H9 (cell line): ENCODE measurements around the gene SLC7A4. TPM values are rescaled to one million over a fixed set of nuclear protein-coding genes. Genes with fewer than 3 reads are reported as not detected.

Experiments used
- DNase-seq: peaks from one replicate; pipeline ENCODE4 v3.0.0-alpha.2; 2017
- H2AFZ ChIP-seq: one replicate; pipeline ENCODE4 v1.6.1; 2013; ENCODE audit warnings: mild to moderate bottlenecking, low read length, control low read depth, moderate library complexity
- H2AK5ac ChIP-seq: 2 replicates; pipeline ENCODE4 v1.6.1; 2013; ENCODE audit warnings: low read length, control low read depth, mixed read lengths; ENCODE audit not compliant: insufficient read length
- H2BK120ac ChIP-seq: one replicate; pipeline ENCODE4 v1.6.1; 2013; ENCODE audit warnings: low read depth, mild to moderate bottlenecking, low read length, control low read depth, inconsistent platforms; ENCODE audit not compliant: poor library complexity, severe bottlenecking
- H2BK12ac ChIP-seq: 2 replicates; pipeline ENCODE4 v1.6.1; 2013; ENCODE audit warnings: low read length, control low read depth, mixed read lengths, low read depth; ENCODE audit not compliant: insufficient read length
- H2BK15ac ChIP-seq: 2 replicates; pipeline ENCODE4 v1.6.1; 2013; ENCODE audit warnings: low read depth, low read length, control low read depth
- H2BK20ac ChIP-seq: one replicate; pipeline ENCODE4 v1.6.1; 2013; ENCODE audit warnings: low read depth, mild to moderate bottlenecking, low read length, control low read depth, inconsistent platforms; ENCODE audit not compliant: poor library complexity, severe bottlenecking
- H2BK5ac ChIP-seq: 2 replicates; pipeline ENCODE4 v1.6.1; 2013; ENCODE audit warnings: low read length, control low read depth, mixed read lengths; ENCODE audit not compliant: insufficient read length
- H3K14ac ChIP-seq: 2 replicates; pipeline ENCODE4 v1.6.1; 2013; ENCODE audit warnings: low read length, control low read depth; ENCODE audit not compliant: insufficient read depth
- H3K18ac ChIP-seq: 2 replicates; pipeline ENCODE4 v1.6.1; 2013; ENCODE audit warnings: low read depth, mild to moderate bottlenecking, mixed read lengths, low read length, control low read depth; ENCODE audit not compliant: insufficient read length
- H3K23ac ChIP-seq: 2 replicates; pipeline ENCODE4 v1.6.1; 2013; ENCODE audit warnings: low read length, control low read depth, mixed read lengths, low read depth; ENCODE audit not compliant: insufficient read length
- H3K23me2 ChIP-seq: 2 replicates; pipeline ENCODE4 v1.6.1; 2013; ENCODE audit warnings: low read depth, mild to moderate bottlenecking, mixed read lengths, low read length, control low read depth; ENCODE audit not compliant: insufficient read length, poor library complexity, severe bottlenecking
- H3K27ac ChIP-seq: 2 replicates; pipeline ENCODE4 v1.5.1; 2013; ENCODE audit warnings: low read length, control low read depth, mixed read lengths, low read depth; ENCODE audit not compliant: insufficient read length
- H3K27me3 ChIP-seq: 2 replicates; pipeline ENCODE4 v1.6.1; 2013; ENCODE audit warnings: low read length, control low read depth, inconsistent platforms; ENCODE audit not compliant: insufficient read depth
- H3K4ac ChIP-seq: 2 replicates; pipeline ENCODE4 v1.6.1; 2013; ENCODE audit warnings: low read depth, mild to moderate bottlenecking, control low read depth, inconsistent platforms, low read length, moderate library complexity
- H3K4me1 ChIP-seq: 2 replicates; pipeline ENCODE4 v1.6.1; 2013; ENCODE audit warnings: low read length, control low read depth, inconsistent platforms; ENCODE audit not compliant: insufficient read depth
- H3K4me2 ChIP-seq: 2 replicates; pipeline ENCODE4 v1.6.1; 2013; ENCODE audit warnings: low read length, control low read depth, mixed read lengths; ENCODE audit not compliant: insufficient read length, insufficient read depth
- H3K56ac ChIP-seq: 2 replicates; pipeline ENCODE4 v1.6.1; 2013; ENCODE audit warnings: low read depth, mild to moderate bottlenecking, mixed read lengths, low read length, control low read depth; ENCODE audit not compliant: insufficient read length
- H3K79me1 ChIP-seq: 2 replicates; pipeline ENCODE4 v1.6.1; 2013; ENCODE audit warnings: low read depth, mild to moderate bottlenecking, moderate library complexity, low read length, control low read depth, inconsistent platforms; ENCODE audit not compliant: insufficient read depth, poor library complexity, severe bottlenecking
- H3K79me2 ChIP-seq: 2 replicates; pipeline ENCODE4 v1.6.1; 2013; ENCODE audit warnings: low read length, control low read depth, inconsistent platforms; ENCODE audit not compliant: insufficient read depth
- H3K9ac ChIP-seq: 2 replicates; pipeline ENCODE4 v1.6.1; 2013; ENCODE audit warnings: low read length, control low read depth, mixed read lengths; ENCODE audit not compliant: insufficient read length; ENCODE audit errors: extremely low read depth
- H3K9me3 ChIP-seq: one replicate; pipeline ENCODE4 v1.6.1; 2013; ENCODE audit warnings: low read depth, low read length, inconsistent platforms; ENCODE audit not compliant: control insufficient read depth
- H3T11ph ChIP-seq: one replicate; pipeline ENCODE4 v1.6.1; 2013; ENCODE audit warnings: mild to moderate bottlenecking, low read length, control low read depth, inconsistent platforms
- H4K20me1 ChIP-seq: one replicate; pipeline ENCODE4 v1.6.1; 2013; ENCODE audit not compliant: control insufficient read depth, insufficient read length, insufficient read depth
- H4K5ac ChIP-seq: 2 replicates; pipeline ENCODE4 v1.6.1; 2013; ENCODE audit warnings: low read depth, mild to moderate bottlenecking, mixed read lengths, low read length, control low read depth; ENCODE audit not compliant: insufficient read length
- H4K8ac ChIP-seq: replicated peaks from 2 replicates; pipeline ENCODE4 v1.6.1; 2013; ENCODE audit warnings: low read length, control low read depth, mixed read lengths, low read depth; ENCODE audit not compliant: insufficient read length
- H4K91ac ChIP-seq: 2 replicates; pipeline ENCODE4 v1.6.1; 2013; ENCODE audit warnings: low read depth, mild to moderate bottlenecking, moderate library complexity, mixed read lengths, low read length, control low read depth; ENCODE audit not compliant: insufficient read length
- H3K27ac Mint-ChIP-seq, 3 experiments: 2 replicates in 2 of 3; 3 replicates in 1 of 3; pipeline ENCODE4 v1.8.0; 2020 to 2021; ENCODE audit warnings: mixed read lengths in 3 of 3, mild to moderate bottlenecking in 1 of 3, moderate library complexity in 1 of 3
- H3K27me3 Mint-ChIP-seq: 2 replicates; pipeline ENCODE4 v1.8.0; 2021; ENCODE audit warnings: low read depth, mild to moderate bottlenecking, moderate library complexity, mixed read lengths
- H3K36me3 Mint-ChIP-seq, 3 experiments: 2 replicates in 2 of 3; 3 replicates in 1 of 3; pipeline ENCODE4 v1.8.0; 2020 to 2021; ENCODE audit warnings: low read depth in 3 of 3, mixed read lengths in 3 of 3; ENCODE audit not compliant: insufficient read depth in 1 of 3
- H3K4me1 Mint-ChIP-seq, 2 experiments: 2 replicates each; pipeline ENCODE4 v1.8.0; 2020; ENCODE audit warnings: mixed read lengths in 2 of 2
- H3K4me3 Mint-ChIP-seq, 2 experiments: 2 replicates in 1 of 2; 3 replicates in 1 of 2; pipeline ENCODE4 v1.8.0; 2020 to 2021; ENCODE audit warnings: mild to moderate bottlenecking in 2 of 2, mixed read lengths in 2 of 2, moderate library complexity in 1 of 2
- H3K9me3 Mint-ChIP-seq, 2 experiments: 2 replicates in 1 of 2; 3 replicates in 1 of 2; pipeline ENCODE4 v1.8.0; 2020; ENCODE audit warnings: mild to moderate bottlenecking in 2 of 2, mixed read lengths in 2 of 2, moderate library complexity in 1 of 2
- WGBS: extraction: QIAGEN DNeasy Blood & Tissue Kit; methylation state at CpG from one replicate; pipeline ENCODE4 v1.1.7; 2013; ENCODE audit warnings: missing lambda C conversion rate, low lambda C conversion rate, mixed read lengths; ENCODE audit not compliant: insufficient read length; ENCODE audit errors: extremely low coverage; 5-methylcytosine and 5-hydroxymethylcytosine counted together
- total RNA-seq: library from RNA; stranded (reverse); gene quantifications from 2 replicates; pipeline ENCODE4 v1.2.1, GENCODE V29; 2021
- TF ChIP-seq, protein P1 (sequence below): fragments of 200-600 bp; sonication (generic); conservative IDR thresholded peaks from 3 replicates; pipeline ENCODE4 v1.8.0; 2021; ENCODE audit warnings: antibody characterized with exemption, mild to moderate bottlenecking

Gene SLC7A4
- total RNA-seq, 1 experiment from 2014 or later: 0.09 TPM

GRCh38 chr22:21077884-21078508 is 45.6 kb upstream of the SLC7A4 start:
- H4K91ac ChIP-seq: no peak overlapping the region
- H2BK12ac ChIP-seq: no peak overlapping the region
- no peak overlapping the region for H2AK5ac ChIP-seq
- no peak overlapping the region for H2BK120ac ChIP-seq
- H3K9me3 Mint-ChIP-seq: no peaks in the 10 kb centered on the region
- no peak overlapping the region for H4K8ac ChIP-seq
- no peak overlapping the region for H3K4ac ChIP-seq
- no peak overlapping the region for H3K18ac ChIP-seq
- no peak overlapping the region for H3K14ac ChIP-seq
- H3T11ph ChIP-seq: no peak overlapping the region
- no peak overlapping the region for H3K23ac ChIP-seq
- H3K9me3 ChIP-seq: no peaks in the 10 kb centered on the region
- H3K79me1 ChIP-seq: no peaks in the 10 kb centered on the region
- H3K4me1 ChIP-seq: no peaks in the 10 kb centered on the region
- H2BK5ac ChIP-seq: no peak overlapping the region
- H2AFZ ChIP-seq: no peak overlapping the region
- H3K27me3 ChIP-seq: no peaks in the 10 kb centered on the region
- no peak overlapping the region for H4K5ac ChIP-seq
- no peak overlapping the region for H3K4me2 ChIP-seq
- no peak overlapping the region for H3K9ac ChIP-seq
- H2BK20ac ChIP-seq: no peak overlapping the region
- no peak overlapping the region for H3K27ac ChIP-seq
- WGBS: no CpG with 5 or more reads among the region's 16 CpGs
- H3K23me2 ChIP-seq: no peaks in the 10 kb centered on the region
- H3K27me3 Mint-ChIP-seq: peaks cover under 1% of the 10 kb centered on the region; the same call in 1 of the 2 replicates
- no peak overlapping the region for H2BK15ac ChIP-seq
- DNase-seq: no peak
- no peaks in the 10 kb centered on the region for H4K20me1 ChIP-seq
- H3K36me3 Mint-ChIP-seq: no peaks in the 10 kb centered on the region; a peak in 2 of 7 replicates
- H3K4me1 Mint-ChIP-seq: no peaks in the 10 kb centered on the region; a peak in 1 of 4 replicates
- no peak overlapping the region for H3K56ac ChIP-seq
- H3K4me3 Mint-ChIP-seq: no peak overlapping the region
- TF ChIP-seq, protein P1, sequence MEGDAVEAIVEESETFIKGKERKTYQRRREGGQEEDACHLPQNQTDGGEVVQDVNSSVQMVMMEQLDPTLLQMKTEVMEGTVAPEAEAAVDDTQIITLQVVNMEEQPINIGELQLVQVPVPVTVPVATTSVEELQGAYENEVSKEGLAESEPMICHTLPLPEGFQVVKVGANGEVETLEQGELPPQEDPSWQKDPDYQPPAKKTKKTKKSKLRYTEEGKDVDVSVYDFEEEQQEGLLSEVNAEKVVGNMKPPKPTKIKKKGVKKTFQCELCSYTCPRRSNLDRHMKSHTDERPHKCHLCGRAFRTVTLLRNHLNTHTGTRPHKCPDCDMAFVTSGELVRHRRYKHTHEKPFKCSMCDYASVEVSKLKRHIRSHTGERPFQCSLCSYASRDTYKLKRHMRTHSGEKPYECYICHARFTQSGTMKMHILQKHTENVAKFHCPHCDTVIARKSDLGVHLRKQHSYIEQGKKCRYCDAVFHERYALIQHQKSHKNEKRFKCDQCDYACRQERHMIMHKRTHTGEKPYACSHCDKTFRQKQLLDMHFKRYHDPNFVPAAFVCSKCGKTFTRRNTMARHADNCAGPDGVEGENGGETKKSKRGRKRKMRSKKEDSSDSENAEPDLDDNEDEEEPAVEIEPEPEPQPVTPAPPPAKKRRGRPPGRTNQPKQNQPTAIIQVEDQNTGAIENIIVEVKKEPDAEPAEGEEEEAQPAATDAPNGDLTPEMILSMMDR: no peak
- H3K27ac Mint-ChIP-seq: no peak overlapping the region; a peak in 1 of 7 replicates
- no peaks in the 10 kb centered on the region for H3K79me2 ChIP-seq
